T follicular helper cell (primary cell): Measurements from ENCODE around the gene POLK.
"Not testable (repeated sequence)": the region's sequence is repeated elsewhere in the genome, so short reads cannot be mapped to it uniquely, and the experiment has no call there.

Source experiments
- DNase-seq: peaks from one replicate; pipeline ENCODE4 v3.0.0-alpha.2; 2020; ENCODE audit warnings: low read depth
- total RNA-seq, 2 experiments: gene quantifications; one replicate each; lab custom pipeline; 2026; lab: John Stamatoyannopoulos, UW

The POLK gene
- 55.7 to 56.9 reads per million in 2 experiments for total RNA-seq

- DNase-seq: peak; percentile 88
These were observed at the start of gene POLK, which contains the start of gene CERT1 for GRCh38 chr5:75511435-75512382. Gene POLK, plus strand, starts transcription at chr5:75511891. Gene CERT1, minus strand, starts transcription at chr5:75511629. Its CDS starts 422 bp downstream, at chr5:75511207.

DNA sequence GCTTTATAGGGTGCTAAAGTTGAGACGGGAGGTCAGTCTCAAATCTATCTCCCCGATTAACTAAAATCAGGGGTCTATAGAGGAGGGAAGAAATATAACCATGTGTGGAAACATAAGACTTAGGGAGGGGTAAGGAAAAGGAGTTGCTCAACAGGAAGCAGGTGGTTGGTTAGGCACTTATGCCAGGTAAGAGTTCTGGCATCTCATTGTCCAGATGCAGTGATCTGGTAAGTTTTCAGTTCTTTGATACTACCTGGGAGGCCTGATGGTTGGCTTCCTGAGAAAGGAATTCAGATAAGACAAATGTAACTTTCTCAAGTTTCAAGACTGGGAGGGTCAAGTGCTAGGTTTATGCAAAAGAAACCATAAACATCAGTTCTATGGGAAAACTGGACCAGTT, 48.0 kb upstream of the POLK start:
- DNase-seq: no peak

DNA sequence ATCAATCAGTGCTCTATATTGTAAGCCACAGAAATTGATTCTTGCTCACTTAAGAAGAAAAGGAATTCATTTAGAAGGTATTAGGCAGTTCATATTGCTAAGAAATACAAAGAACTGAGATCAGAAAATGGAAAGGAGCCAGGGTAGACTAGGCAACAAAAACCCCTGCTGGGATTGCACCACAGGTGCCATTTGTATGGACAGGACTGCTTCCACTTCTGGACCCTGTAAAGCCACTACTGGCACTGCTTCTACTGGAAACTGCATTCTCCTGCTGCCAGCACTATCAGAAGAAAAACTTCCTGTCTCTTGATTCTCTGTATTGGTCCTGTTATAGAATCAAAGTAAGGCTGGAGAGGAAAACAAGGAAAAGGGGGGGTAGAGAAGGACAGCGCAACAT, 46.2 kb upstream of the POLK start:
- DNase-seq: no peak

GRCh38 chr5:75466006-75466716, 45.5 kb upstream of the POLK start:
- DNase-seq: no peak

- no peak for DNase-seq
These were observed 43.1 kb upstream of the POLK start for GRCh38 chr5:75468593-75468992.

DNA sequence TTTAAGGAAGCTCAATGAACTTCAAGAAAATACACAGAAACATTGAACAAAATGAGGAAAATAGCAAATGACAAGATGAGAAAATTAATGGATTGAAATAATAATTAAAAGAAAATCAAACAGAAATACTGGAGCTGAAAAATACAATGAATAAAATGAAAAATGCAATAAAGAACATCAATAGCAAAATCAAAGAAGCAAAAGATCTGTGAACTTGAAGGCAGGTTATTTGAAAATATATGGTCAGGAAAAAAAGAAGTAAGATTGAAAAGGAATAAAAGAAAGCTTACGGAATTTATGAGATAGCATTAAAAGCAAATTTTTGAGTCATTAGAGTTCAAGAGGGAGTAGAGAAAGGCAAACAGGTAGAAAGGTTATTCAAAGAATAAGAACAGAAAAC, 42.7 kb upstream of the POLK start:
- DNase-seq: no peak

DNA sequence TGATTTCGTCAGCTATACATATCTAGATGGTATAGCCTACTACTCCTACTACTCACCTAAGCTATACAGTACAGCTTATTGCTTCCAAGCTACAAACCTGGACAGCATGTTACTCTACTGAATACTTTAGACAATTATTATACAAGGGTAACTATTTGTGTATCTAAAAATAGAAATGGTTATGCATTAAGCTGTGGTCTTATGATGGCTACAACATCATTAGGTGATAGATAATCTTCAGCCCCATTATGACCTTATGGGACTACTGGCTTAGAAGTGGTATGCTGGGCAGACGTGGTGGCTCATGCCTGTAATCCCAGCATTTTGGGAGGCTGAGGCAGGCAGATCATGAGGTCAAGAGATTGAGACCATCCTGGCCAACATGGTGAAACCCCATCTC, 40.5 kb upstream of the POLK start:
- no peak for DNase-seq

- no peak for DNase-seq
These were observed 38.7 kb upstream of the POLK start for GRCh38 chr5:75472973-75473372.

GRCh38 chr5:75473463-75473862, 38.2 kb upstream of the POLK start:
- DNase-seq: no peak

GRCh38 chr5:75475364-75475763, 36.3 kb upstream of the POLK start:
- DNase-seq: no peak

- DNase-seq: no peak
These were observed 30.7 kb upstream of the POLK start for GRCh38 chr5:75481024-75481423.

- DNase-seq: no peak
These were observed 29.2 kb upstream of the POLK start for GRCh38 chr5:75482482-75482881.

DNA sequence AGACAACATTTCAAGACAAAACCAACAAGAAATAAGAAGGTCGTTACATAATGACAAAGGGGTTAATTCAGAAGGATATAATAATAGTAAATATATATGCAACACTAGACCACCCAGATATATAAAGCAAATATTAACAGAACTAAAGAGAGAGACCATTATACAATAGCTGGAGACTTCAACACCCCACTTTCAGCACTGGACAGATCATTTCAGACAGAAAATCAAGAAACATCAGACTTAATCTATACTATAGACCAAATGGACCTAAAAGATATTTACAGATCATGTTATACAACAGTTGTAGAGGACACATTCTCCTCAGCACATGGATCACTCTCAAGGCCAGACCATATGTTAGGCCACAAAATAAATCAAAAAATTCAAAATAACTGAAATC, 27.1 kb upstream of the POLK start:
- DNase-seq: no peak

- not testable (repeated sequence) for DNase-seq
These were observed 21.8 kb upstream of the POLK start for GRCh38 chr5:75489847-75490246.

DNA sequence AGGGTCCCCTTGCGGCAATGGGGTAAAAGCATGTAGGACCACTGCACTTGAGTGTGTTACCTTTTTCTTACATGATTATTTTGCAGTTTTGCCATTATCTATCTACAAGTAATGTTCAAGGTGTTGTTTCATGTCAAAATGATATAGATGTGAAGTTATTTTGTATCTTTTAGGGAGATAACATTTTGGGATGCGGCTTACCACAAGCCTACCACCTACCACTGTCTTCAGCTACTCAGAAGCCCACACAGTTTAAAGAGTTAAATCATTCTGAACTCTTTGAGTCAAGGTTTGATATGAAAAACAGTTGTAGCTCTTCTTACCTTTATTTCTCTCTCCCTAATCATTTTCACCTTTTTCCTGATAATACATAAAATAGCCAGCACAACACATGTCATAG, 20.1 kb upstream of the POLK start:
- DNase-seq: no peak

DNA sequence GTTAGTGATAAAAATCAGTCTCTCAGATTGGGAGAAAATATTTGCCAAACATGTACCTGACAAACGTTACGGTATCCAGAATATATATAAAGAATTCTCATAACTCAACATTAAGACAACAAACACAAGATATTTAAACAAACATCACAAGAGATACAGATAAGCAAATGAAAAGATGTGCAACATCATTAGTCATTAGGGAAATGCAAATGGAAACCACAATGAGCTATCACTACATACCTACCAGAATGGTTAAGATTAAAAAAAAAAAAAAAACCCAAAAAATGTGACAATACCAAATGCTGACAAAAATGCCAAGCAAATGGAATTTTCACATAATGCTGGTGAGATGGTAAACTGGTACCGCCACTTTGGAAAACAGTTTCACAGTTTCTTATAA, 15.7 kb upstream of the POLK start:
- no peak for DNase-seq

DNA sequence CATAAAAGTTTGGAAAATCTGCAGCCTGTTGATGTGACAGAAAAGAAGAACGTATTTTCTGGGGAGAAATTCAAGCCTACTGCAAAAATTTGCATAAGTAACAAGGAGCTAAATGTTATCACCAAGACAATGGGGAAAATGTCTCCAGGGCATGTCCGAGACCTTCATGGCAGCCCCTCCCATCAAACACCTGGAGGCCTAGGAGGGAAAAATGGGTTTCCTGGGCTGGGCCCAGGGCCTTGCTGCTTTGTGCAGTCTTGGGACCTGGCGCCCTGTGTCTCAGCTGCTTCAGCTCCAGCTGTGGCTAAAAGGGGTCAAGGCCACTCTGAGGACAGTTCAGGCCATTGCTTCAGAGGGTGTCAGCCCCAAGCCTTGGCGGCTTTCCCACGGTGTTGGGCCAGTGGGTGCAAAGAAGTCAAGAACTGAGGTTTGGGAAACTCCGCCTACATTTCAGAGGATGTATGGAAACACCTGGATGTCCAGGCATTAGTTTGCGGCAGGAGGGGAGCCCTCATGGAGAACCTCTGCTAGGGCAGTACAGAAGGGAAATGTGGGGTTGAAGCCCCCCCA, 13.4 kb upstream of the POLK start:
- DNase-seq: no peak

DNA sequence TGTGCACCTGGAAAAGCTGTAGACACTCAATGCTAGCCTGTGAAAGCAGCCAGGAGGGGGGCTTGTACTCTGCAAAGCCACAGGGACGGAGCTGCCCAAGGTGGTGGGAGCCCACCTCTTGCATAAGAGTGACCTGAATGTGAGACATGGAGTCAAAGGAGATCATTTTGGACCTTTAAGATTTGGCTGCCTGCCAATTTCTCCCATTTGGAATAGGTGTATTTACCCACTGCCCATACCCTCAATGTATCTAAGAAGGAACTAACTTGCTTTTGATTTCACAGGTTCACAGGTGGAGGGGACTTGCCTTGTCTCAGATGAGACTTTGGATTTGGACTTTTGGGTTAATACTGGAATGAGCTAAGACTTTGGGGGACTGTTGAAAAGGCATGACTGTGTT, 12.8 kb upstream of the POLK start:
- not testable (repeated sequence) for DNase-seq

- not testable (repeated sequence) for DNase-seq
These were observed 6.6 kb upstream of the POLK start for GRCh38 chr5:75505112-75505511.

- no peak for DNase-seq
These were observed 3.9 kb upstream of the POLK start for GRCh38 chr5:75507841-75508240.

DNA sequence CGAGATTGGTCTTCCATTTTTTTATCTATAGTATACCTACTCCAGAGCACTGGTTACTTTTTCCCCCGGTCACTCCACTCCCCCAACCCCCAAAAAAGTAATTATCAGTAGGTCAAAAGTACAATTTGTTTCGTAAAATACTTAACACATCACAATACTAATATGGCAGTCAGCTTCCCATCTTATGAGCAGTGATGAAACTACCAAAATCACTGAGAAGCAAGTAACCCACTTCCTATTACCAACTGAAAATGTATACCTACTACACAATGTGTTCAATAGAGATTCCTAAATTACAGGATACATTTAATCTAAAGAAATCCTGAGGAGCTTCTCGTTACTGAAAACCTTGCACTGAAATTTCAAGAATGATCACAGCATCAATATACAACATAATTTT, 2.1 kb upstream of the POLK start:
- DNase-seq: no peak

- no peak for DNase-seq
These were observed 1.7 kb upstream of the POLK start for GRCh38 chr5:75509956-75510355.

GRCh38 chr5:75510417-75510835, 1.3 kb upstream of the POLK start:
- no peak for DNase-seq
